T-cell (primary cell): ENCODE data around the gene ETS2. TPM values are rescaled to one million over a fixed set of nuclear protein-coding genes. Genes with fewer than 3 reads are reported as not detected.

Experiments
- ATAC-seq, 4 experiments: fragments of 200-7000 bp in 3 of 4; fragments of 150-1000 bp in 1 of 4; cut with Tn5 transposase; replicated peaks in 1 of 4; 1 replicate in 3 of 4; 2 replicates in 1 of 4; pipeline ENCODE4 v1.10.0; 2021; ENCODE audit warnings: moderate library complexity in 3 of 4, mild to moderate bottlenecking in 2 of 4, moderate number of reproducible peaks in 1 of 4
- CTCF ChIA-PET, 2 donors: fragments of 300-600 bp; sonication (Branson Sonifier 250); formaldehyde crosslinking; loops; one replicate each; lab custom pipeline; 2022; ENCODE audit warnings: antibody characterized with exemption in 2 of 2; lab: Charles Lee
- POLR2A ChIA-PET, 2 donors: fragments of 300-600 bp; sonication (Branson Sonifier 250); formaldehyde crosslinking; loops; one replicate each; lab custom pipeline; 2022; ENCODE audit warnings: antibody characterized with exemption in 2 of 2; lab: Charles Lee
- DNase-seq, 35 experiments: peaks; one replicate each; pipeline versions ENCODE4 v3.0.0 to v3.0.0-alpha.2; 2013 to 2023
- H3K27ac ChIP-seq: one replicate; pipeline ENCODE4 v1.5.1; 2013; ENCODE audit warnings: low read length
- H3K27me3 ChIP-seq, 2 experiments: replicated peaks in 1 of 2; 1 replicate in 1 of 2; 2 replicates in 1 of 2; pipeline versions ENCODE4 v1.6.1 to v1.7.0; 2013; ENCODE audit warnings: low read length in 1 of 2, mixed read lengths in 1 of 2; ENCODE audit not compliant: control insufficient read depth in 2 of 2, insufficient read depth in 2 of 2; ENCODE audit errors: extremely low read depth in 1 of 2
- H3K36me3 ChIP-seq, 2 donors: 1 replicate in 1 of 2; 2 replicates in 1 of 2; pipeline versions ENCODE4 v1.6.1 to v1.7.0; 2013; ENCODE audit warnings: low read length in 1 of 2; ENCODE audit not compliant: control insufficient read depth in 2 of 2, insufficient read depth in 1 of 2; ENCODE audit errors: extremely low read depth in 1 of 2
- H3K4me1 ChIP-seq, 2 experiments: 1 replicate in 1 of 2; 2 replicates in 1 of 2; pipeline versions ENCODE4 v1.6.1 to v1.7.0; 2013; ENCODE audit warnings: low read length in 2 of 2, mixed read lengths in 1 of 2; ENCODE audit not compliant: insufficient read depth in 2 of 2, control insufficient read depth in 1 of 2; ENCODE audit errors: extremely low read depth in 1 of 2
- H3K4me3 ChIP-seq, 2 donors: 1 replicate in 1 of 2; 2 replicates in 1 of 2; pipeline versions ENCODE4 v1.5.1 to v1.7.0; 2013; ENCODE audit warnings: mild to moderate bottlenecking in 2 of 2, low read length in 1 of 2, moderate library complexity in 1 of 2; ENCODE audit not compliant: control insufficient read depth in 1 of 2; ENCODE audit errors: extremely low read depth in 1 of 2
- H3K9me3 ChIP-seq: 2 replicates; pipeline ENCODE4 v1.7.0; 2013
- H3K27ac Mint-ChIP-seq, 2 donors: one replicate each; pipeline ENCODE4 v1.8.0; 2020 to 2021; ENCODE audit warnings: mild to moderate bottlenecking in 2 of 2, mixed read lengths in 2 of 2
- H3K27me3 Mint-ChIP-seq, 2 donors: one replicate each; pipeline ENCODE4 v1.8.0; 2021 to 2022; ENCODE audit warnings: mixed read lengths in 2 of 2
- H3K36me3 Mint-ChIP-seq: one replicate; pipeline ENCODE4 v1.8.0; 2021; ENCODE audit warnings: mixed read lengths
- H3K4me1 Mint-ChIP-seq, 3 donors: one replicate each; pipeline ENCODE4 v1.8.0; 2020 to 2022; ENCODE audit warnings: mixed read lengths in 3 of 3, mild to moderate bottlenecking in 1 of 3
- H3K4me3 Mint-ChIP-seq, 3 donors: one replicate each; pipeline ENCODE4 v1.8.0; 2020 to 2022; ENCODE audit warnings: mild to moderate bottlenecking in 3 of 3, mixed read lengths in 3 of 3, moderate library complexity in 3 of 3
- H3K9me3 Mint-ChIP-seq, 3 donors: one replicate each; pipeline ENCODE4 v1.8.0; 2020 to 2022; ENCODE audit warnings: mixed read lengths in 3 of 3
- WGBS: methylation state at CpG from one replicate; pipeline ENCODE4 v1.1.5; 2013; ENCODE audit warnings: missing lambda C conversion rate; ENCODE audit not compliant: insufficient coverage; 5-methylcytosine and 5-hydroxymethylcytosine counted together
- total RNA-seq, 35 experiments: library from RNA in 6 of 35; stranded (reverse) in 6 of 35; fragments of 120-200 nt in 1 of 35; gene quantifications; one replicate each; pipeline versions ENCODE4 v1.2.1 to v1.2.4 and lab custom pipeline; 2013 to 2026

Gene ETS2
- total RNA-seq (10 to 100 TPM; 12.3 to 17.3 (median 16.5) TPM), total RNA-seq (lab: John Stamatoyannopoulos, UW) (16.8 to 125 (median 27.4) reads per million in 29 experiments)
- total RNA-seq (2013) = 8.5 TPM

- peak within 1 kb of the TSS; percentile 52 to 68 for H3K4me3 ChIP-seq
Observed at GRCh38 chr21:38805328-38806152, at the start of gene ETS2. ETS2 (plus strand) TSS chr21:38805929; CDS start chr21:38810035, 4,106 bp downstream.

GRCh38 chr21:38756746-38757145, 49.0 kb upstream of the ETS2 start:
- no peaks in the 10 kb centered on the region for H3K36me3 ChIP-seq
- H3K27me3 ChIP-seq = peaks cover 0 to 11% of the 10 kb centered on the region in 2 experiments
- Mint-ChIP-seq H3K27me3 (peaks cover 0 to 2% of the 10 kb centered on the region in 2 donors), H3K36me3 (no peaks in the 10 kb centered on the region), H3K27ac (no peak overlapping the region), H3K9me3 (no peaks in the 10 kb centered on the region), H3K4me1 (peaks cover 9 to 11% (median 10%) of the 10 kb centered on the region in 3 donors), H3K4me3 (no peak overlapping the region)
- POLR2A ChIA-PET = no interaction called here
- no peak overlapping the region for H3K4me3 ChIP-seq
- WGBS = no CpG with 5 or more reads among the region's 3 CpGs
- ATAC-seq (no peak), DNase-seq (no peak)
- H3K27ac ChIP-seq = no peak overlapping the region
- CTCF ChIA-PET = no interaction called here
- H3K4me1 ChIP-seq = peaks cover 3 to 6% of the 10 kb centered on the region in 2 experiments
- no peaks in the 10 kb centered on the region for H3K9me3 ChIP-seq

More at GRCh38 chr21:38805328-38806152, at the start of gene ETS2:
- H3K9me3 ChIP-seq = no peaks in the 10 kb centered on the region
- Mint-ChIP-seq H3K27me3 (peaks cover 0 to 2% of the 10 kb centered on the region in 2 donors), H3K4me3 (peak within 1 kb of the TSS; percentile 81 to 95 (median 91)), H3K36me3 (peaks cover 3% of the 10 kb centered on the region), H3K4me1 (peaks cover 30 to 35% (median 34%) of the 10 kb centered on the region in 3 donors), H3K9me3 (no peaks in the 10 kb centered on the region), H3K27ac (peak within 1 kb of the TSS; percentile 78 to 89)
- H3K27me3 ChIP-seq = peaks cover 0 to 6% of the 10 kb centered on the region in 2 experiments
- peak within 1 kb of the TSS; percentile 26 for H3K27ac ChIP-seq
- peaks cover 0 to 4% of the 10 kb centered on the region in 2 donors for H3K36me3 ChIP-seq
- CTCF ChIA-PET = interaction anchor here (0.5 to 0.9 kb wide), 2 partner anchors 371 to 582 kb away, joined by 3 to 4 read pairs; no protein-coding TSS in a partner anchor
- under 1% methylated on average over 72 of the region's 76 CpGs for WGBS
- POLR2A ChIA-PET = no interaction called here
- H3K4me1 ChIP-seq = peaks cover 6 to 19% of the 10 kb centered on the region in 2 experiments
- ATAC-seq (peak; percentile 82 to 84 (median 83)), DNase-seq (peak; percentile 40 to 78 (median 51))

GRCh38 chr21:38758501-38759214, 47.1 kb upstream of the ETS2 start:
- POLR2A ChIA-PET = no interaction called here
- Histone ChIP-seq H3K27ac (no peak overlapping the region), H3K9me3 (no peaks in the 10 kb centered on the region), H3K4me1 (peaks cover 3 to 6% of the 10 kb centered on the region in 2 experiments), H3K4me3 (no peak overlapping the region), H3K27me3 (no peaks in the 10 kb centered on the region), H3K36me3 (no peaks in the 10 kb centered on the region)
- DNase-seq (no peak), ATAC-seq (no peak)
- H3K27me3 Mint-ChIP-seq = no peaks in the 10 kb centered on the region
- H3K4me3 Mint-ChIP-seq = no peak overlapping the region
- H3K36me3 Mint-ChIP-seq = no peaks in the 10 kb centered on the region
- no peak overlapping the region for H3K27ac Mint-ChIP-seq
- CTCF ChIA-PET = interaction anchor here in 1 of 2 donors (0.6 kb wide), 1 partner anchor 38 kb away, joined by 4 read pairs; no protein-coding TSS in a partner anchor
- WGBS = 97% methylated on average over 4 of the region's 5 CpGs
- H3K4me1 Mint-ChIP-seq = peaks cover 9 to 17% (median 10%) of the 10 kb centered on the region in 3 donors
- no peaks in the 10 kb centered on the region for H3K9me3 Mint-ChIP-seq

- Mint-ChIP-seq H3K4me3 (no peak overlapping the region), H3K27me3 (no peaks in the 10 kb centered on the region), H3K27ac (no peak overlapping the region), H3K4me1 (peaks cover 9 to 17% (median 10%) of the 10 kb centered on the region in 3 donors), H3K9me3 (no peaks in the 10 kb centered on the region), H3K36me3 (no peaks in the 10 kb centered on the region)
- Histone ChIP-seq H3K4me3 (no peak overlapping the region), H3K36me3 (no peaks in the 10 kb centered on the region), H3K27me3 (no peaks in the 10 kb centered on the region), H3K9me3 (no peaks in the 10 kb centered on the region), H3K4me1 (peaks cover 3 to 6% of the 10 kb centered on the region in 2 experiments), H3K27ac (no peak overlapping the region)
- ChIA-PET CTCF (interaction anchor here in 1 of 2 donors (0.6 kb wide), 1 partner anchor 39 kb away, joined by 4 read pairs; no protein-coding TSS in a partner anchor), POLR2A (no interaction called here)
- WGBS = 100% methylated on average over 2 of the region's 6 CpGs
- no peak for ATAC-seq
- DNase-seq = no peak
Observed at GRCh38 chr21:38759413-38759812, 46.3 kb upstream of the ETS2 start.

DNA sequence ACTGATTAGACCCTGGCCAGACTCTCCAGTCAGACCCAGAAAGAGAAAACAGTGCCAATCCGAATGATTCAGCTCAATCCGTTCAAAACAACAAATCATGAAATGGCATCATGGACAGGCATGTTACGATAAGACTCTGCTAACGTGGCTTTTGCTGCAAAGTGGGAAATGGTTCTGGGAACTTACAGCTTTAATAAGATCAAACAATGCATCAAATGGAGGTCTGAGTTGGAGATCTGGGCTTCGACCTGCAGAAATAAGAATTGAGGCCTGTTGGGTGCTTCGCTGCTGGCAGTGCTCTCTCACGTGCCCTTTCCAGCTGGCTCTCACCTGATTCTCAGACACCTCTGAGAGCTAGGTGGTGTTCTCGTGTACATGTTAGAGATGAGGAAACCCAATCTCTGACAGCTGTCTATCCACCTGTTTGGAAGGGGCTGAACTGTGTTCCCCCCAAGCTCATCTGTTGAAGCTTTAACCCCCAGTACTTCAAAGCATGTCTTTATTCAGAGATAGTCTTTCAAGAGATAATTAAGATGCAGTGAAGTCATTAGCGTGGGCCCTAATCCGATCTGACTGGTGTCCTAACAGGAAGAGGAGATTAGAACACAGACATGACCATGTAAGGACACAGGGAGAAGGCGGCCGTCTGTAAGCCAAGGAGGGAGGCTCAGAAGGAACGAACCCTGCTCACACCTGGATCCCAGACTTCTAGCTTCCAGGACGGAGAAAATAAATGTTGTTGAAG, 45.5 kb upstream of the ETS2 start:
- ChIA-PET CTCF (no interaction called here), POLR2A (no interaction called here)
- H3K27me3 ChIP-seq = no peaks in the 10 kb centered on the region
- H3K36me3 ChIP-seq = no peaks in the 10 kb centered on the region
- Mint-ChIP-seq H3K4me3 (no peak overlapping the region), H3K27me3 (no peaks in the 10 kb centered on the region), H3K4me1 (peaks cover 8 to 16% (median 9%) of the 10 kb centered on the region in 3 donors), H3K27ac (no peak overlapping the region), H3K36me3 (no peaks in the 10 kb centered on the region), H3K9me3 (no peaks in the 10 kb centered on the region)
- H3K27ac ChIP-seq = no peak overlapping the region
- H3K9me3 ChIP-seq = no peaks in the 10 kb centered on the region
- H3K4me3 ChIP-seq = no peak overlapping the region
- WGBS = 85% methylated on average over 6 of the region's 14 CpGs
- peaks cover 3 to 5% of the 10 kb centered on the region in 2 experiments for H3K4me1 ChIP-seq
- no peak for ATAC-seq
- DNase-seq = no peak

GRCh38 chr21:38760762-38761155, 45.0 kb upstream of the ETS2 start:
- DNase-seq (no peak), ATAC-seq (no peak)
- POLR2A ChIA-PET = no interaction called here
- H3K4me3 Mint-ChIP-seq = no peak overlapping the region
- no peaks in the 10 kb centered on the region for H3K9me3 Mint-ChIP-seq
- H3K27ac Mint-ChIP-seq = no peak overlapping the region
- Histone ChIP-seq H3K27me3 (no peaks in the 10 kb centered on the region), H3K4me1 (no peaks in the 10 kb centered on the region), H3K27ac (no peak overlapping the region), H3K36me3 (no peaks in the 10 kb centered on the region), H3K9me3 (no peaks in the 10 kb centered on the region), H3K4me3 (no peak overlapping the region)
- 92% methylated on average over 2 of the region's 7 CpGs for WGBS
- CTCF ChIA-PET = no interaction called here
- peaks cover 6 to 13% (median 8%) of the 10 kb centered on the region in 3 donors for H3K4me1 Mint-ChIP-seq
- no peaks in the 10 kb centered on the region for H3K36me3 Mint-ChIP-seq
- H3K27me3 Mint-ChIP-seq = no peaks in the 10 kb centered on the region
